GM18508 (cell line): Measurements from ENCODE around the gene MFSD2A.
"Not testable (repeated sequence)": the region's sequence is repeated elsewhere in the genome, so short reads cannot be mapped to it uniquely, and the experiment has no call there.

ENCODE experiments used
- ATAC-seq: cut with Tn5 transposase; IDR thresholded peaks from one replicate; pipeline ENCODE4 v1.9.1; 2021; ENCODE audit warnings: moderate number of reproducible peaks; ENCODE audit not compliant: insufficient read depth, unreplicated experiment

The MFSD2A gene

DNA sequence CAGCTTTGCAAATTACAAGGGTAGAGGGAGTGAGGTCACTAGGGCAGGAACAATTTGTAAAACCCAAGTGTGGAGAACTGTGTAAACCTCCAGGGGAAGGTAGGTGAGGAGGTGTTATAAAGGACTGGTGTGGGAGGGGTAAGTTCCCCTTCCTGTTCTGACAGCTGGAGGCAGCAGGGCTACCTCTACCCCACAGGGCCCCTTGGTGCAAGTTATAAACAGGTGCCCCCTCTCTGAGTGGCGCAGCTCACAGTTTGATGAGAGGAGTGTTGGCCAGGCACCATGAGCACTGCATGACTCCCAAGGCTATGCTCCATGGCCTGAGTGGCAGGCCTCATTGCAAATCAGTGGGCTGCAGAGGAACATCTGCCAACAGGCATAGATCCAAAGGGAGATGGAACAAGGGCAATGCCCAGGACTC is 41.0 kb downstream of the MFSD2A start:
- ATAC-seq = no peak

DNA sequence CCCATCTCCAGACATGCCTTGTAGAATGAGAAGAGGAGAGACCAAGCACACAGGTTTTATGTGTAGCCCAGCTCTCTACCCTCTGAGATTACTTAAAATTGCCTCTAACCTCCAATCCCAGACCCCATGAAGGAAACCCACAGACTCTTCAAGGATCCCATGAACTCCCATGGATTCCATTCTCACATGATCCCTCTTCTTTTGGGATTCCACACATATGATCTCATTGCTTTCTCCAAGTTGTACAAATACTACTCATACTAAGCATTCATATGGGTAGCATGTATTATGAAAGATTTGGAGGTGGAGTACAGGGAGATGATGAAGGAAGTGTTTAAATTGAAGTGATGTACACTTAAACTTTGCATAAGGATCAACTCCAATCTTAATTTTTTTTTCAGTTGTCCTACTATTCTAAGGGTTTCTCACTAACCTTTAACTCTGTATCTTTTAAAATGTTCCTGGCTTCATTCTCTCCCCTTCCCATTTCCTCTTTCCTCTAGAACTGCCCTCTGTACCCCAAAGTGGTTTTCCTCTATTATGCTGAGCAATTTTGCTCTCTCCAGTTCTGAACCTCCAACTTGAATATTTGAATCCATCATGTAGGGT is 41.6 kb downstream of the MFSD2A start:
- no peak for ATAC-seq

DNA sequence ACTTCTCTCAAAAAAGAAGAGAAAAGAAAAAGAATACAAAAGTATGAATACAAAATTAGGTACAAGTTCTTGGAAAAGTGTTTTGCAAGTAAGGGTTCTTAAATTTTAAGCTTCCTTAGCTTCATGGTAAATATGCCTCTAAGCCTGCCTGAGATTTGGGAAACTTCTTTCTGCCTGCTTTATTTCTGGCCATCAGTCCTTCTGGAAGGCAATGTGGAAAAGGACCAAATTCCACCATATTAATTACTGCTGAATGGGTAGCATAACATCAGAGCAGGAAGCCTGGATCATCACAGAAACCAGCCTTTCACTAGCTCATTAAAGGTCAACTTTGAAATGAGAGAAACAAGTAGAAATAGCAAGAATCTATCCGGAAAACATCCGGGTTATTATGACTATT is 46.5 kb downstream of the MFSD2A start:
- ATAC-seq = no peak

DNA sequence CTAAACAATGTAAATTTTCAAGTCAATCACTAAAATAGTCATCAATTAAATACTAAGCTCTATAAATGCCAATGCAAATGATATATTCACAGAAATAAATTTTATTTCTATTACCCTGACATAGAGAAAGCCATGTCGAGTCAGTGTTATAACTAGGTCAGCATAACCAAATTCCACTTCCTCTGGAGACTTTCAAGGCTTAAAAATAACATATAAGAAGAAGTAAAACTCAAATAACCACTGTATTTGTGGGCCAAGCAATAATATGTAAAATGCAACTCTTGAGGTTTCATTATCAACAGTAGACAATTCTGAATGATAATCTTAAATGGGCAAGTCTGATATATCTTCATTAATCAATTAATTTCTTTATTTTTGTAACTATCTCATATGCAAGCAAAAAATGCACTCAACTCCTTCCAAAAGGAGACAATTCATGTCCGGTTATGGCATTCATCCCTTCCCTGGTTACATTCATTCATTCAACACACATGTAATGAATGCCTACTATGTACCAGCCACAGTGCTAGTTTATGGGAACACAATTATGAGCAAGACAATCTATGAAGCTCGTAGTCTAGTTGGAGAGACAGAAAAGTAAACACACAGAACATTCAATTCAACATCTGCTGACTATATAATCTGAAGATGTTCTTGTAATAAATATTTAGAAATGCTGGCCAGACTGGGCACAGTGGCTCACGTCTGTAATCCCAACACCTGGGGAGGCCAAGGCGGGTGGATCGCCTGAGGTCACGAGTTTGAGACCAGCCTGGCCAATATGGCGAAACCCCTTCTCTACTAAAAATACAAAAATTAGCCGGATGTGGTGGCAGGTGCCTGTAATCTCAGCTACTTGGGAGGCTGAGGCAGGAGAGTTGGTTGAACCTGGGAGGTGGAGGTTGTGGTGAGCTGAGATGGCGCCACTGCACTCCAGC is 48.5 kb downstream of the MFSD2A start:
- no peak for ATAC-seq

DNA sequence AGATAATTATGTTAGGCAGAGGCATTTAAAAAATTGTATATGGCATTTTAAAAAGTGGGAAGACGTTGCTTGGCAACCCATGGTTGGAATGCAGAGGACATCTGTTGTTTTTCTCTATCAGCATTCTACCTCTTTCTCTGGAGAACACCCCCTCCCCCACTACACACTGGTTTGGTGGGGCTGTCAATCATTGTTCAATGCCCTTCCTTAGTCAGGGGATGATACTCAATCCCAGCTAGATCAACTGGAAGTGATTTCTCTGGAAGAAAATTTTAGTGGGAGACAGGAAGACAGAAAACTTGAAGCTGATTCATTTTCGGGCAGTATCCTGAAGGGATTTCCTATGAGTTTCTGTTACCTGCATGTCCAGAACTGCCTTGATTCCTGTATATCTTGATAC is 49.9 kb downstream of the MFSD2A start:
- no peak for ATAC-seq

DNA sequence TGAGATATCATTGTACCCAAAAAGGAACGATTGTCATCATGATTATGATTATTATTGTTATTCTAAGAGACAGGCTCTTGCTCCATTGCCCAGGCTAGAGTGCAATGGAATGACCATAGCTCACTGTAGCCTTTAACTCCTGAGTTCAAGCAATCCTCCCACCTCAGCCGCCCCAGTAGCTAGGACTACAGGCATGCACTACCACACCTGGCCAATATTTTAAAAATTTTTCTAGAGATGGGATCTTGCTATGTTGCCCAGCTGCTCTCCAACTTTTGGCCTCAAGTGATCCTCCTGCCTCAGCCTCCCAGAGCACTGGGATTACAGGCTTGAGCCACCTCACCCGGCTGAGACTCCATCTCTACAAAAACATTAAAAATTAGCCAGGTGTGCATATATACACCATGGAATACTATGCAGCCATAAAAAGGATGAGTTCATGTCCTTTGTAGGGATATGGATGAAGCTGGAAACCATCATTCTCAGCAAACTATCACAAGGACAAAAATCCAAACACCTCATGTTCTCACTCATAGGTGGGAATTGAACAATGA is 52.6 kb downstream of the MFSD2A start:
- ATAC-seq = not testable (repeated sequence)

DNA sequence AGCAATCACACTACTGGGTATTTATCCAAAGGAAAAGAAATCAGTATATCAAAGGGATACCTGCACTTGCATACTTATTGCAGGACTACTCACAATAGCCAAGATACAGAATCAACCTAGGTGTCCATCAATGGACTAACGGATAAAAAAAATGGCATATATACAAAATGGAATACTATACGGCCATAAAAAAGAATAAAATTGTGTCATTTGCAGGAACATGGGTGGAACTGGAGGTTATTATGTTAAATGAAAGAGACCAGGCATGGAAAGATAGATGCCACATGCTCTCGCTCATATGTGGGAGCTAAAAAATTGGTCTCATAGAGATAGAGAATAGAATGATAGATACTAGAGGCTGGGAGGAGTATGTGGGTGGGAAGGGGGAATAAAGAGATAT is 56.3 kb downstream of the MFSD2A start:
- ATAC-seq = no peak

DNA sequence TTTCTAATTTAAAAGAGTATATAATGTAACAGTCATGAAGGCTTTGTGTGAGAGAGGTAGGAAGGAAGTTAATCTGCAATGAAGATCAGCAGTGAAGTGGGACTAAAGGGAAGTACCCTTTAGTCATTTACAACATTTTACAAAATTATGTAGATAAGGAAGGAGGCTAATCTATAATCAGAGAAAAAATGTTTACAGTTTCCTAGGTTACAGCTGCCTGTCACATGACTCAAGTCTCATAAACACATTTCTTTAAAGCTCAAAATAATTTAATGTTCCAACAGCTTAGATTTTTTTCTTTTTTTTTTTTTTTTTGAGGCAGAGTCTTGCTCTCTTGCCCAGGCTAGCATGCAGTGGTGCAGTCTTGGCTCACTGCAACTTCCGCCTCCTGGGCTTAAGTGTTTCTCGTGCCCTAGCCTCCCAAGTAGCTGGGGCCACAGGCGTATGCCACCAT is 59.3 kb downstream of the MFSD2A start:
- ATAC-seq = no peak

DNA sequence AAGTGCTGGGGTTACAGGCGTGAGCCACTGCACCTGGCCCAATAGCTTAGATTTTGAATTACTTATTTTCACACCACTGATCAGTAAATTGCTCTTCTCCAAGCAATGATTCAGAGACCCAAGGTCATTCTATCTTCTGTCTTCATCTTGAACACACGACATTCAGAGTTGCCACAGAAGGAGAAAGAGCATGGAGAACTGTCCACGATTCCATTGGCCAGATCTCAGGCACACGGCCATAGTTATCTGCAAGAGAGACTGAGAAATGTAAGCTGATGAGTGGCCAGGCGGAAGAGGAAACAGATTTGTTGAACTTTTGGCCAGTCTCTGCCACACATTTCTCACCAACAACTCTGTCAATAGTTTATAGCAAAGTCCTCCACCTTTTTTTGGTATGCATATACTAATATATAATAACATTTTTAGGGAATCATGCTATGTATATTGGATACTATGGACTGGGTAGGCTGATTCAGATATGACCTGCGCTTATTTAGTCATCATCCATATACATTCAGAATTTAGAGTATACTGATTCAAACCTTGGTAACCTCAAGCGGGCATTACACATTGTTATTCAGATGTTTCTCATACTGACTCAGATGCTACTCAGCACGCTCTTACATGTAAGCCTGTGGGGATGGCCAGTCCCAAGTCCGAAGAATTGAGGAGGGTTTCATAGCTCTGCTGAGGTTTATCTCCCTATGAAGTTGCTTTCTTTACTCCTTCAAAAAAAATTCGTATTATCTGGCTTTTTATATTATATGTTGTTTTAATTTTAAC is 60.1 kb downstream of the MFSD2A start:
- no peak for ATAC-seq

DNA sequence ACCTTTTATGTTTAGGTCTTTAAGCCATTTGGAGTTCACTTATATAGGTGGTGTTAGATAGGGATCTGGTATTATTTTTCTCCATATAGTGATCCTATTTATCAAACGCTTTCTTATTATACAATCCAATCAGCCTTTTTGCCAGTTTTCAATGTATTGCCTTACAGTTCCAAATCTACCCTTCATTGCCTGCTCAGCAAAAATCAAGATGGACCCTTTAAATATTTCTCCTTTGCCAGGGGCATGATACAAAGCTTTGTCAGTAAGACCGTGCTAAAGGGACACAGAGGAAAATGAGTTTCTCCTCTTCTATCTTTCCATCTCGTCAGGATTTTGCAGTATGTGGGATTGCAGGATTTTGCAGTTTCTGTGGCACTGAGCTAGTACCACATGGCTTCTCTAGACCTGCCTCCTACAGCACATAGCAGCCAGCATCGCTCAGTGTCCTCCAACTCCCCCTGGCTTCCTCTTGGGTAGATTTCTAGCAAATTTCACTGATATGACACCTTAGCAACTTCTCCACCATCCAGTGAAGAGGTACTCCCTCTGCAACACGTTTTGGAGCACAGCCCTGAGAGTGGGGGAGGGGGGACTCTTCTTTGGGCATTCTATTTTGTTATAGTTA is 63.1 kb downstream of the MFSD2A start:
- no peak for ATAC-seq
